GM21717 (cell line): ENCODE results near the gene TSGA10.
A peak's percentile ranks its signal among the peaks of the same experiment; 100 is the strongest.
"Not testable (repeated sequence)": the region's sequence is repeated elsewhere in the genome, so short reads cannot be mapped to it uniquely, and the experiment has no call there.

Experiments used
- ATAC-seq: cut with Tn5 transposase; IDR thresholded peaks from one replicate; pipeline ENCODE4 v1.9.1; 2021; ENCODE audit warnings: mild to moderate bottlenecking, moderate library complexity; ENCODE audit not compliant: unreplicated experiment

TSGA10 gene

DNA sequence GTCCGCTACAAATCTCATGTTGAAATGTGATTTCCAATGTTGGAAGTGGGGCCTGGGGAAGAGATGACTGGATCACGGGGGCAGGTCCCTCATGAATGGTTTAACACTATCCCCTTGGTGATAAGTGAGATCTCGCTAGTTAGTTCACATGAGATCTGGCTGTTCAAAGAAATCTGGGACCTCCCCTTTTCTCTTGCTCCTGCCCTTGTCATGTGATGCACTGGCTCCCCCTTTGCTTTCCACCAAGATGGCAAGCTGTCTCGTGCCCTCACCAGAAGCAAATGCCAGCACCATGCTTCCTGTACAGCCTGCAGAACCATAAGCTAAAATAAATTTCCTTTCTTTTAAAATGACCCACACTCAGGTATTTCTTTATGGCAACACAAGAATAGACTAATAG, 70.5 kb downstream of the TSGA10 start:
- ATAC-seq = no peak

DNA sequence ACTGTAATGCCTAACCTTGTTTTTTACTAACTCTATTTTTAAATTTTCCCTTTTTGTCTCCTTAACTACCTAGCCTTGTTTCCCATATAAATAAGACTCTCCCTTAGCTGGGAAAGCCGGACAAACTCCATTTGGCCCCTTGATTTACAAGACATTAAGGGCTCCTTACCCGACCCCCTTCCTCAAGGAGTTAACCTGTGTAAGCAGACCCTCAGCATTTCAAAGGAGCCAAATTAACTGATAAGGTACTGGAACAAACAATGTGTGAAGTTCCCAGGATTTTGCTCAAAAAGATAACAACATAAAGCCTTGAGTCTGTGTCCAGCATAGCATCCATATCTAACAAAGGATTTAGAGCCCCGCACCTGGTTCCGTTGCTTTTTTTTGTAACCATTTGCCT, 72.9 kb downstream of the TSGA10 start:
- ATAC-seq = no peak

DNA sequence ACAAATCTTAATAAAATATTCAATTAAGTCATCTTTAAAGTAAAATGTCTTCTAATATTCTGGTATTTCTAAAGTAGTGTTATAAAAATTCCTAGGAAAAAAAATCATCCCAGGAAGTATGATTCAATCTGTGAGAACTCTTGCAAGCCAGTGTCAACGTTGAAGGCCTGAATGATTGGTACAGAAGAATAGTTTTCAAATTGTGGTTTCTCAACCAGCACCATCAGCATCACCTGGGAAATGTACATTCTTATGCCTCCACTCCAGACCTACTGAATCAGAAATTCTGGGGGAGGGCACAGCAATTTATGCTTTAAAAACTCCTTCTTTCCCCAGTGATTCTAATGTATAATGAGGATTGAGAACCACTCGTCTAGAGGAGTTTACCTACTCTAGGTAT, 75.5 kb downstream of the TSGA10 start:
- no peak for ATAC-seq

DNA sequence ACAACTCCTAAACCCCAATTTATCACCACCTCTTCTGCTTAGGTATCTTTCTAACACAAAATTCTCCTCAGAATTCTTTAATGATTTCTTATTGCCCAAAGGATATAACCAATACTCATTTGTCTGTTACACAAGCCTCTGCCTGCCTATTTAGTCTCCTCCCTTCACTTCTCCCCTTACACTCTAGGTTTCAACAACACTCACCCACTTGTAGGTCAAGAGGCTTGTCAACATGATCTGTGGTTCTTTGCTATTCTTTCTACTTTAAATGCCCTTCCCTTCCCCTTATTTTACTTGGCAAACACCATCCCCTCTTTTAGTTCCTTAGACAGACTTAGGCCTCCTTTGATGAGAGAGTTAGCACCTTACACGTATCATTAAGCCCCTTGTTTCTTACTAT, 82.2 kb downstream of the TSGA10 start:
- ATAC-seq = no peak

DNA sequence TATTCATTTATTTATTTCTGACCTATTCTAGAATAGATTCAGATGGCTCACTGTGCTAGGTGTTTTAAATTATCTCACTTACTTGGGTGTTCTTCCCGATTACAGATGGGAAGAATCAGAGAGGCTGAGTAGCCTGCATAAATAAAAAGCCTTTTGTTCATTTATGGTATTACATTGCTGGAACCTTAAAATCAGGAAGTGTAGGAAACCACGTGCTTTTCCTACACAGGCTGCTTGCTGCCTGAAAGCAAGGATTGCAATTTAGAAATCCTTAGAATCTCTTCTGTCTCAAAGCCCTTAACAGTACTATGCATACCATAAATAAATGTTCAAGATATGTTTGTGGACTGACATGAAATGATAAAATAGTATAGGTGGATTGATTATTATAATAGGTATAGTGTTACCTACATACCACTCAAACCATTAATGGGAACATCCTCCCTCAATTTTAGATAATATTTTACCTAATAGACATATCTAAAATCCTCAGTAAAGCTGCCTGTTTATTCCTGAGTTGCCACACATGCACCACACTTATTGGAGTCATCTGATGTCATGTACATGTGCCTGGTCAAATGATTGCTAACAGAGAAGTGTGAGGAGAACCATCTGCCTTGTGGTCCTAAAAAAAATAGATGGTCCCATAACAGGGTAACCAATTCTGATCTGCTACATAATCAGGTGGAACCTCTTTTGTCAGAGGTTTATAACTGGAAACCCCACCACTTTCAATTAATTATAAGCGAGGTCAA, 86.7 kb downstream of the TSGA10 start:
- ATAC-seq = no peak

DNA sequence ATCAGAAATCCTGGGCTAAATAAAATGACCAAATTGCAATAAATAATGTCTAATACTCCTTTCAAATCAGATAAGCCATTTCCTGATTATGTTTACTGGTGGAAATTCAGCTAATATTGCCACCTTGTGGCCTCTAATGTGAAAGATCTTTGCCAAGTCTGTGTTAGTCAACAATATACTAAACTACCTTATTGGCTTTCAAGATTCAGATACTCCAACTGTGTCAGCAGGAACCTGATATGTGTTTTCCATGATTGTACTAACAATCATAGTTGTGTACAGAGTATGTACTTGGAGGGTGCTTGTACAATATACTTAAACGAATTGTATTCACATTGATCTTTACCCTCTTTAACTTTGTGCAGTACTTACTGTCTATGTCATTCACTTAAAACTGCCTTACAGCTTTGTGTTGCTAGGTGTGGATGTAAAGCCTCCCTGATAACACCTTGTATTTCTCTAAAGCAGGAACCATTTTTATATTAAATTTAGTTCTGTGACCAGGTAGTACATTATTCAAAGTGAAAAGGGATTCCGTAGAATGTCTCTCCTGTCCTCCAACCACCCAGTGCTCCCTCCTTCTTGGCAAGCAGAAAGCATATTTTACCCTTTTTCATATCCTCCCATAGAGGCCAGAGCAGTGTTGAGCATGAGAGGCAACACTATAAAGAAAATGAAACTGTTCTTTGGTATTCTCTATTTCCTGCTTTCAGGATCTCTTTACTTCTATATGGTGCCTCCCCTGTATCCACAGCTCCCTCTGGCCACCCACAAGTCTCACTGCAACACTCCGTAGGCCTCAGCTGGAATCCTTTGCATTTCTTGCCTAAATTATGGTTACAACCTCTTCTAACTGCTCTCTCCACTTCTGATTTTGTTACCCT, 88.4 kb downstream of the TSGA10 start:
- peak; percentile 92 for ATAC-seq

DNA sequence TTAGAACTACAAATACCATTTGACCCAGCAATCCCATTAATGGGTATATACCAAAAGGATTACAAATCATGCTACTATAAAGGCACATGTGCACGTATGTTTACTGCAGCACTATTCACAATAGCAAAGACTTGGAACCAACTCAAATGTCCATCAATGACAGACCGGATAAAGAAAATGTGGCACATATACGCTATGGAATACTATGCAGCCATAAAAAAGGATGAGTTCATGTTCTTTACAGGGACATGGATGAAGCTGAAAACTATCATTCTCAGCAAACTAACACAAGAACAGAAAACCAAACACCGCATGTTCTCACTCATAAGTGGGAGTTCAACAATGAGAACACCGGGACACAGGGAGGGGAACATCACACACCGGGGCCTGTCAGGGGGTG, 105.6 kb downstream of the TSGA10 start:
- ATAC-seq = not testable (repeated sequence)

DNA sequence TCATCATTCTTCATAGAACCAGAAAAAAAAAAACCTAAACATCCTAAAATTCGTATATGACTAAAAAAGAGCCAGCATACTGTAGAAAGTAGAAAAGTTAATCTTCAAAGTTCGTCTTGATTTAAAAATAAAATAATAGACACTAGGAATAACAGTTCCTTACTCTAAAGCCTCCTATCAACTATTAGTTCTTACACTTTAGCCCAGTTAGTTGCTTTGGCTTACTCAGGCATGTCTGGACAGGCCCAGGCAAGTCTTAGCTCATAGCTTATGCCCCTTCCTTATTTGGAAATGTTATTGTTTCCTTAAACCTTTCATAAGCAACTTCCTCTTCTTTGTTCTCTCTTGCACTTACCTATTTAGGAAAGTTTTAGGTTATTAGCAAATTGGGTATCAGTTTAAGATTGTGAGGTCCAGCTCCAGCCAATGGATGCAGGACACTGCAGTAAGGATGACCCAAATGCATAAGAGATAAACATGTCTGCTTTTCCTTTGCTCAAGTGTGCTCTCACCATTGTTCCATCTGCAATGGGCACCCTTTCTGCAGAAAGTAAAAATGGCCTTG, 113.9 kb downstream of the TSGA10 start:
- ATAC-seq = not testable (repeated sequence)

DNA sequence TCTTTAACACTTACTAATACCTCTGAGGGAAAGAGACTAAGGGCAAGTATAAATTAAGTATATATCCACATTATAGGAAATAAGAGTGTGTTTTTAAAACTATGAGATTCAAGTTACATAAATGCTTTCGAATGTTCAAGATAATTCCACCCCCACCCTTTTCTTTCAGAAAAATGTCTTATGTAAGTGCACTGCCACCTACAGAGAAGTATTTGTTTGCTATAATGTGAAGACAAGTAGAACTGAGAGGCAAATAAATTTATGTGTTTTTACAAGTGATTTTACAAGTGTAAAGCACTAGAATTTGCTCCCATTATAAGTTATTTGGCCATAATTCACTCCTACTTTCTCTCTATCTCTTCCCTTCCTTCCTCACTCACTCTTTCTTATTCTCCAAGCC, 118.8 kb downstream of the TSGA10 start:
- ATAC-seq = no peak

DNA sequence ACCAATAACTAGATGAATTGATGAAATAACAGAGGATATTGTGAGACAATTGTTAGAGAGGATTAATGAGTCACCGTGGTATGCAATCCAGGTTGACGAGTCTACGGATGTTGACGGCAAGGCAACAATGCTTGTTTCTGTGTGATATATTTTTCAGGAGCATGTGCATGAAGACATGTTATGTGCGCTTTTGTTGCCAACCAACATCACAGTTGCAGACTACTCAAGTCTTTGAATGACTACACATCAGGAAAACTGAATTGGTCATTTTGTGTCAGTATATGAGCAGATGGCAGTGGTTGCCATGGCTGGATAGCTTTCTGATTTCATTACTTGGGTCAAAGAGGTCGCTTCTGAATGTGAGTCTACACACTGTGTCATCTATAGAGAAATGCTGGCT, 122.0 kb downstream of the TSGA10 start:
- ATAC-seq = no peak

DNA sequence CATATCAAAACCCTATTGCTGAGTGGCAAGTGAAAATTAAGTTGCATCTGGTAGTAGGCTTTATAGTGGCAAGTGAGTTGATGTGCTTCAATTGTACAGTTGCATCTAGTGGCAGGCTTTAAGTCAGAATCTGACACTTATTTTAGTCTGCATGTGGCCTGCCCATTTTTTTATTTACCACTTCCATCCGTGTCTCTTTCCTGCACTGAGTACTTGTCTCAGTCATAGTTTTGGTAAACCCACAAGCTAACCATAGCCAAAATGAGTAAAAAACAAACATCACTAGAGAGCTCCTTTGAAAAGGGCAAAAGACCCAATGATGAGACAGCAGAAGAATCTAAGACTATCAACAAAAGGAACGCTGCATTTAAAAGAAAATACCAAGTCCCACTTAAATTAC, 122.7 kb downstream of the TSGA10 start:
- no peak for ATAC-seq

DNA sequence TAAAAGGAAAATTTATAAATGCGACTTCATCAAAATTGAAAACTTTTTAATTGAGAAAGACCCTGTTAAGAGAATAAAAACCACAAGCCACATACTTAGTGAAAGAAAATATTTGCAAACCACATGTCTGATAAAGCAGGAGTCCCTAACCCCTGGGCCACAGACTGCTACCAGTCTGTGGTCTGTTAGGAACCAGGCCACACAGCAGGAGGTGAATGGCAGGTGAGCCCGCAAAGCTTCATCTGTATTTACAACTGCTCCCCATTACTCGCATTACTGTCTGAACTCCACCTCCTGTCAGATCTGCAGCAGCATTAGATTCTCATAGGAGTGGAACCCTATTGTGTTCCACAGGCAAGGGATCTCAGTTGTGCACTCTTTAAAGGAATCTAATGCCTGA, 123.3 kb downstream of the TSGA10 start:
- ATAC-seq = no peak

DNA sequence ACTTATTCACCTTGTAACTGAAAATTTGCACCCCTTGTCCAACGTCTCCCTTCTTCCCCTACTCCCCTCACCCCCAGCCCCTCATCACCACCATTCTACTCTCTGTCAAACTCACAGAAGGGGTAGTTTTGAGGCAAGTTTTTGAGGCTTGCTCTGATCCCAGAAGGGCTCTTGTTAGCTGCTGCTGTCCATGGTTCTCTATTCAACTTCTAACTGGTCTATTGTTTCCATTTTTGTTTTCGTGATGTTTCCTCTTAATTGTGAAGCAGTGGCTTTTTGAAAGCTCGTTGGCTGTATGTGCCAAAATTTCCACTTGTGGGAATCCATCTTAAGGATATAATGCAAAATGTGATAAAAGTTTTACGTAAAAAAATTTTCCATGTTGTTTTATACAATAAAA, 126.2 kb downstream of the TSGA10 start:
- no peak for ATAC-seq

DNA sequence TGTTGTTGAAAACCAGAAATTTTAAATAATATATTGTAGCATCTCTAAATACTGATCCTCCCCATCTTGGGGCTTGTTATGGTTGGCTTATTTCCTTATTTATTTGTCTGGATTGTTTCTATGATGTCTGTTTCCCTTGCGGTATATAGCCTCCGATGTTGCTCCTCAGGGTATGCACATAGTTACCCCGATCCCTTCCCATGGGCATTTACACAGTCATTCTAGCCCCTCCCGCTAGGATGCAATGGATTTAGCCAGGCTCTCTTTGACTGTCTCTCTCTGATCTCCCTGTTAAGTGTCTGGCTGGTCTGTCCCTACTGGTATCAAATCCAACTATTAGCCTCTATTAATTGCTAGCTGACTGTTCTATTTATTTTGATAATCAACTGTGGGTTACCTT, 126.9 kb downstream of the TSGA10 start:
- ATAC-seq = no peak

DNA sequence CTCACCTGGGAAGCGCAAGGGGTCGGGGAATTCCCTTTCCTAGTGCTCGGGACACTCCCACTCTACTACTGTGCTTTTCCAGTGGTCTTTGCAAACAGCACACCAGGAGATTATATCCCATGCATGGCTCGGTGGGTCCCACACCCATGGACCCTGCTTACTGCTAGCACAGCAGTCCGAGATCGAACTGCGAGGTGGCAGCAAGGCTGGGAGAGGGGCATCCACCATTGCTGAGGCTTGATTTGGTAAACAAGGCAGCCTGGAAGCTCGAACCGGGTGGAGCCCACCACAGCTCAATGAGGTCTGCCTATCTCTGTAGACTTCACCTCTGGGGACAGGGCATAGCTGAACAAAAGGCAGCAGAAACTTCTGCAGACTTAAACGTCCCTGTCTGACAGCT, 154.0 kb downstream of the TSGA10 start:
- ATAC-seq = no peak

DNA sequence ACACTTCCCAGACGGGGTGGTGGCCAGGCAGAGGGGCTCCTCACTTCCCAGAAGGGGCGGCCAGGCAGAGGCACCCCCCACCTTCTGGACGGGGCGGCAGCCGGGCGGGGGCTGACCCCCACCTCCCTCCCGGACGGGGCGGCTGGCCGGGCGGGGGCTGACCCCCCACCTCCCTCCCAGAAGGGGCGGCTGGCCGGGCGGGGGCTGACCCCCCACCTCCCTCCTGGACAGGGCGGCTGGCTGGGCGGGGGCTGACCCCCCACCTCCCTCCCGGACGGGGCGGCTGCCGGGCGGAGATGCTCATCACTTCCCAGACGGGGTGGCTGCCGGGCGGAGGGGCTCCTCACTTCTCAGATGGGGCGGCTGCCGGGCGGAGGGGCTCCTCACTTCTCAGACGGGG, 166.0 kb downstream of the TSGA10 start:
- not testable (repeated sequence) for ATAC-seq

DNA sequence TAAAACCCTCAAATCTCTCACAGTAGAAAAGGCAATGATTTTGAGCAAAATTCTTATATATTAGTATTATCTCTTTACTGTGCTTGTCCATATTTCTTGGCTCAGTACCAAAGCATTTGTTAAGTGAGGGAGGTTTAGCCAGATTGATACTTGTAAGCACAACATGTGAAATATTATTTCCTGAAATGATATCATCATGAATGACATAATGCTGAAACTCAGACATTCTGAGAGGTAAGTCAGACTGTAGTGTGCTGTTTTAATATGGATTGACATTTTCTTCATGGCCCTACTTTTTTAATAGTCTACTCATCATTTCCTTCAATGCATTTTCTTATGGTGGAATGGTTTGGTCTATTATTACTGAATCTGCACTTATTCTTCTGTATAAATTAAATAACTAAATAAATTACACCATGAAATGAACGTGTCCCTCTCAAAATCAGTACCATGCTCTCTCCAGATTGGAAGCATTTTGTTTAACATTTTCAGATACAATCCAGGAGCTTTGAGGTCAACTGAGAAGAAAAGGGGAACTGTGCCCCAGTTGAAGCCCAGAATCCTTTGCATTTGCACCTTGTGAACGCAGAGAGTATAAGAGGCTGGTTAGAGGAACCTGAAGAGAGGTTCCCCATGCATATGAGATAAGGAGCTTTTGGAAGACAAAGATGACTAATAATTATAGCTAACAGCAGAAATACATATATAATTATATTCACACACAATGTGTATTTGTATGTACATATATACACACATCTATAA, 168.7 kb downstream of the TSGA10 start:
- no peak for ATAC-seq

DNA sequence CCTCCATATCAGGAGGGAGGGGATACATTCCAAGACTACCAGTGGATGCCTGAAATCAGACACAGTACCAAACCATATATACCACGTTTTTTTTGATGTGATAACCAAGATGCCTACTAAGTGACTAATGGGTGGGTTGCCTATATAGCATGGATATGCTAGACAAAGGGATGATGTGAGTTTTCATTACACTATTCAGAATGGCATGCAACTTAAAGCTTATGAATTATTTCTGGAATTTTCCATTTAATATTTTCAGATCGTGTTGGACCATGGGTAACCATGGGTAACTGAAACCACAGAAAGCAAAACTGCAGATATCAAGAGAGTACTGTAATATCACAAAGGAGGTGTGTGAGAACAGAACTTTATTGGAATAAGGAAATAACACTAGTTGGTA, 179.1 kb downstream of the TSGA10 start:
- ATAC-seq = no peak

DNA sequence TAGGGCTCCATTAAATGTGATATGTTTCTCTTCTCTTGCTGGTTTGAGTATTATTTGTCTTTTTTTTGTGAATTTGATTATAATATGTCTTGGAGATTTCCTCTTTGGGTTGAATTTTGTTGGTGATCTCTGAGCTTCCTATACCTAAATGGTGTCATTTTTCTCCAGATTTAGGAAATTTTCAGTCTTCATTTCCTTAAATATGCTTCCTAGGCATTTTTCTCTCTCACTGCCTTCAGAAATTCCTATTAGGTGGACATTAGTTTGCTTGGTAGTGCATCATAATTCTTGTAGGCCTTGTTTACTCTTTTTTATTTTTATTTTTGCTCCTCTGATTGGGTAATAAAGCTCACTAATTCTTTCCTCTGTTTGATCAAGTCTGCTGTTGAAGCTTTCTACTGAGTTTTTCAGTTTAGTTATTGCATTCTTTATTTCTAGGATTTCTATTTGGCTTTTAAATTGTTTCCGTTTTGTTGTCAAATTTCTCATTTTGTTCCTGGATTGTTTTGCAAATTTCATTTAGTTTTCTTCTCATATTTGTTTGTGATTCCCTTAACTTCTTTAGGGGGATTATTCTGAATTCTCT, 182.1 kb downstream of the TSGA10 start:
- ATAC-seq = no peak

DNA sequence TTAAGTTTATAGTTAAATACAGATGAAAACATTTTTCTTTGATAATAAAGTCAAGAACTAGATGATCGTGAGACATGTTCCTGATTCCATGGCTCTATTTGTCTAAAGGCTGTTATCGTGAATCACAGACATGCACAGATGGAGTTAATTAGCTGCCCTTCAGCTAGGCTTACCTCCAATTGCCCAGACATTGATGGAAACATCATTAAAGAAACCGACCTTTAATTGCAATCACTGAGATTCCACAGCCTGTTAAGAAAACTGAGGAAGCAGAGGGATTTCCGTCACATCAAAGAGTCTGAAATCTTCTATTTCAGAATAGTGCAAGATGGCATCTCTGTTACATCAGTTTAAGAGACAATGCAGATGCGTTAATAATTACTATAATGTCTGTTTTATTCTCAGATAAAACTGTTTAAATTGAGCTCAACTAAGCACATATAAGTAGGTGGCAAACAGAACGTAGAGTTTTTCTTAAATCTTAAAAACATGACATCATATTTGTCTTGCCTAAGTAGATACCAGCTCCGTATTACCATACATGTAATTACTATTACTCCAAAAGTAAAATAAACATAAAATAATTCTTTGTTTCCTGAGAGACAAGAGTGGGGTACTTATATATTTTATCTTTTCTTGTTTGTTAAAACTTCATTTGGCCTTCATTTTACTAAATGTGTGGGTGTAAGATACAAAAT, 194.8 kb downstream of the TSGA10 start:
- no peak for ATAC-seq
